CD4-positive, alpha-beta T cell treated with Interleukin-15 for 4 hours (primary cell): Measurements from ENCODE around the gene SS18L1.
A peak's percentile ranks its signal among the peaks of the same experiment; 100 is the strongest.

Source experiments
- DNase-seq: peaks from one replicate; pipeline ENCODE4 v3.0.0-alpha.2; 2020; ENCODE audit warnings: low spot score

SS18L1 gene

GRCh38 chr20:62156254-62156556, 12.6 kb downstream of the SS18L1 start:
- no peak for DNase-seq

GRCh38 chr20:62156592-62157386, 13.2 kb downstream of the SS18L1 start:
- peak; percentile 66 for DNase-seq

- DNase-seq: no peak
Measured at GRCh38 chr20:62157387-62158087, 14.0 kb downstream of the SS18L1 start.

GRCh38 chr20:62158088-62158400, 14.5 kb downstream of the SS18L1 start:
- no peak for DNase-seq

GRCh38 chr20:62158541-62158940, 15.0 kb downstream of the SS18L1 start:
- DNase-seq: no peak

- no peak for DNase-seq
Measured at GRCh38 chr20:62159052-62159451, 15.5 kb downstream of the SS18L1 start.

GRCh38 chr20:62159839-62160238, 16.3 kb downstream of the SS18L1 start:
- DNase-seq: peak; percentile 31

GRCh38 chr20:62160253-62160652, 16.7 kb downstream of the SS18L1 start:
- DNase-seq: no peak

- no peak for DNase-seq
Measured at GRCh38 chr20:62160876-62161275, 17.3 kb downstream of the SS18L1 start.

GRCh38 chr20:62161347-62161746, 17.8 kb downstream of the SS18L1 start:
- DNase-seq: no peak

- no peak for DNase-seq
Measured at GRCh38 chr20:62162765-62163484, 19.4 kb downstream of the SS18L1 start.

- no peak for DNase-seq
Measured at GRCh38 chr20:62163485-62163865, 19.9 kb downstream of the SS18L1 start.

- DNase-seq: no peak
Measured at GRCh38 chr20:62163986-62164762, 20.6 kb downstream of the SS18L1 start.

GRCh38 chr20:62164879-62165761, 21.6 kb downstream of the SS18L1 start:
- no peak for DNase-seq

- no peak for DNase-seq
Measured at GRCh38 chr20:62165762-62166399, 22.3 kb downstream of the SS18L1 start.

- DNase-seq: no peak
Measured at GRCh38 chr20:62167474-62167873, 23.9 kb downstream of the SS18L1 start.

GRCh38 chr20:62168061-62168460, 24.5 kb downstream of the SS18L1 start:
- no peak for DNase-seq

GRCh38 chr20:62168890-62169435, 25.4 kb downstream of the SS18L1 start:
- DNase-seq: no peak

- no peak for DNase-seq
Measured at GRCh38 chr20:62170536-62170935, 27.0 kb downstream of the SS18L1 start.

GRCh38 chr20:62171245-62171644, 27.7 kb downstream of the SS18L1 start:
- no peak for DNase-seq

- no peak for DNase-seq
Measured at GRCh38 chr20:62172666-62173065, 29.1 kb downstream of the SS18L1 start.
